Hepatocyte (in vitro differentiated cells): ENCODE measurements around the gene TGFBI. TPM values are rescaled to one million over a fixed set of nuclear protein-coding genes. Genes with fewer than 3 reads are reported as not detected.

Experiments used
- DNase-seq: peaks from one replicate; pipeline ENCODE4 v3.0.0-alpha.2; 2016; ENCODE audit warnings: low spot score
- H2AFZ ChIP-seq: fragments of 200-600 bp; sonication (generic); 2 replicates; pipeline ENCODE4 v1.6.0; 2016; ENCODE audit warnings: antibody characterized with exemption, mild to moderate bottlenecking
- H3K27ac ChIP-seq: fragments of 200-600 bp; sonication (generic); 2 replicates; pipeline ENCODE4 v1.5.1; 2016; ENCODE audit warnings: mild to moderate bottlenecking
- H3K27me3 ChIP-seq: fragments of 200-600 bp; sonication (generic); 2 replicates; pipeline ENCODE4 v1.6.1; 2016
- H3K36me3 ChIP-seq: fragments of 200-600 bp; sonication (generic); replicated peaks from 2 replicates; pipeline ENCODE4 v1.5.1; 2016; ENCODE audit warnings: low read depth; ENCODE audit not compliant: insufficient read depth
- H3K4me1 ChIP-seq: fragments of 200-600 bp; sonication (generic); 2 replicates; pipeline ENCODE4 v1.5.1; 2016; ENCODE audit warnings: mild to moderate bottlenecking, moderate library complexity; ENCODE audit not compliant: insufficient read depth
- H3K4me2 ChIP-seq: fragments of 200-600 bp; sonication (generic); 2 replicates; pipeline ENCODE4 v1.6.0; 2016
- H3K4me3 ChIP-seq: fragments of 200-600 bp; sonication (generic); 2 replicates; pipeline ENCODE4 v1.5.1; 2016; ENCODE audit warnings: mild to moderate bottlenecking
- H3K79me2 ChIP-seq: fragments of 200-600 bp; sonication (generic); 2 replicates; pipeline ENCODE4 v1.6.0; 2017; ENCODE audit warnings: mild to moderate bottlenecking
- H3K9me2 ChIP-seq: fragments of 200-600 bp; sonication (generic); replicated peaks from 2 replicates; pipeline ENCODE4 v1.6.0; 2017; ENCODE audit warnings: mild to moderate bottlenecking; ENCODE audit not compliant: insufficient read depth
- H3K9me3 ChIP-seq: fragments of 200-600 bp; sonication (generic); 2 replicates; pipeline ENCODE4 v1.5.1; 2016; ENCODE audit warnings: low read depth, mild to moderate bottlenecking
- H4K20me1 ChIP-seq: fragments of 200-600 bp; sonication (generic); 2 replicates; pipeline ENCODE4 v1.6.0; 2016; ENCODE audit warnings: mild to moderate bottlenecking; ENCODE audit not compliant: insufficient read depth, poor library complexity, severe bottlenecking
- EZH2 ChIP-seq: fragments of 200-600 bp; sonication (generic); IDR thresholded peaks from 2 replicates; pipeline ENCODE4 v1.6.1; 2016; ENCODE audit warnings: antibody characterized with exemption, mild to moderate bottlenecking, borderline replicate concordance
- EZH2phosphoT487 ChIP-seq: fragments of 200-600 bp; sonication (generic); IDR thresholded peaks from one replicate; pipeline ENCODE4 v1.6.1; 2018; ENCODE audit warnings: antibody characterized with exemption, mild to moderate bottlenecking, low read depth, moderate library complexity; ENCODE audit not compliant: unreplicated experiment, severe bottlenecking
- WGBS: methylation state at CpG from one replicate; pipeline ENCODE4 v1.1.6; 2016; ENCODE audit warnings: low lambda C conversion rate; ENCODE audit errors: missing lambda C conversion rate; 5-methylcytosine and 5-hydroxymethylcytosine counted together
- polyA plus RNA-seq: library from polyadenylated mRNA; unstranded; fragments of >200 nt; fragmentation: Nextera tagmentation; extraction: Ambion mirVana; gene quantifications from 2 replicates; pipeline ENCODE4 v1.2.1, GENCODE V29; 2016
- total RNA-seq: library from RNA; depleted of rRNA; stranded (reverse); fragments of >200 nt; gene quantifications from 2 replicates; pipeline ENCODE4 v1.2.3, GENCODE V29; 2014
- TF ChIP-seq, protein P1 (sequence below): fragments of 200-600 bp; sonication (generic); IDR thresholded peaks from 2 replicates; pipeline ENCODE4 v1.5.1; 2016; ENCODE audit warnings: antibody characterized with exemption, mild to moderate bottlenecking; ENCODE audit not compliant: poor library complexity

TGFBI gene
- total and polyA plus RNA-seq, 2 experiments from 2014 or later = 396 to 401 TPM

DNA sequence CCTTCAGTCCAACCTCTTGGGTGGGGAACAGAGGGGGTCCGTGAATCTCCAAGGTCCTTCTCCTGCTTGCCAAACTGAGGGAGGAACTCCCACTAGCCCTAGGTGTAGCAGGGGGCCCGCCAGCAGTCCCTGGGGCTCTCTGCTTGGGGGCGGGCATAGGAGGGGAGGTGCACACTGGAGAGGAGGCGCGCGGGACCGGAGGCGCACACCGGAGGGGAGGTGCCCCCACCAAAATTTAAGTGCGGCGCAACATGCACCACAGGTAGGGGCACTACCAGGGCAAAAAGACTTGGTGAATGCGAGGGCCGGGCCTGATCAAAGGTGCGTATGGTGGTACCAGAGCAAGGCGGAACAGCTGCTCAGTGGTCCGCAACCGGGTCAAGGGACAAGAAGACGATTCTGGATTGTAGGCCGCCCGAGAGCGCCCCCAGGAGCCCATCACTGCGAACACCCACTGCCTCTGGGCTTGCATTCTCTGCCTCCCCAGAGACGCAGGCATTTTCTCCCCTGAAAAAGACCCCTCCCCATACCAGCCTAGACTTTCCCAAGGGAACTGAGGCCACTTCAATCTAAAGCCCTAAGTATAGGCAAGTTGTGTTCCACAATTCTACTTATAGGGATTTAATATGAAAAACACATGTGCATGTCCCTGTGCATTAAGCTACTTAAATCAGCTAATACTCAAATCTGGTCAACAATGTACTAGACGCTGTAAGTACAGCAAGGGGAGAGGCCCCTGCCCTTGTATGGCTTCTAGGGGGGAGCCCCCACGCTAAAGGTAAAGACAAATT, 50.6 kb downstream of the TGFBI start:
- no peak for DNase-seq
- H3K79me2 ChIP-seq = no peaks in the 10 kb centered on the region
- H3K9me2 ChIP-seq = no peaks in the 10 kb centered on the region
- TF ChIP-seq, protein P1, sequence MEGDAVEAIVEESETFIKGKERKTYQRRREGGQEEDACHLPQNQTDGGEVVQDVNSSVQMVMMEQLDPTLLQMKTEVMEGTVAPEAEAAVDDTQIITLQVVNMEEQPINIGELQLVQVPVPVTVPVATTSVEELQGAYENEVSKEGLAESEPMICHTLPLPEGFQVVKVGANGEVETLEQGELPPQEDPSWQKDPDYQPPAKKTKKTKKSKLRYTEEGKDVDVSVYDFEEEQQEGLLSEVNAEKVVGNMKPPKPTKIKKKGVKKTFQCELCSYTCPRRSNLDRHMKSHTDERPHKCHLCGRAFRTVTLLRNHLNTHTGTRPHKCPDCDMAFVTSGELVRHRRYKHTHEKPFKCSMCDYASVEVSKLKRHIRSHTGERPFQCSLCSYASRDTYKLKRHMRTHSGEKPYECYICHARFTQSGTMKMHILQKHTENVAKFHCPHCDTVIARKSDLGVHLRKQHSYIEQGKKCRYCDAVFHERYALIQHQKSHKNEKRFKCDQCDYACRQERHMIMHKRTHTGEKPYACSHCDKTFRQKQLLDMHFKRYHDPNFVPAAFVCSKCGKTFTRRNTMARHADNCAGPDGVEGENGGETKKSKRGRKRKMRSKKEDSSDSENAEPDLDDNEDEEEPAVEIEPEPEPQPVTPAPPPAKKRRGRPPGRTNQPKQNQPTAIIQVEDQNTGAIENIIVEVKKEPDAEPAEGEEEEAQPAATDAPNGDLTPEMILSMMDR = no peak
- TF ChIP-seq EZH2 (no peak), EZH2phosphoT487 (no peak)
- 70% methylated on average over 25 of the region's 25 CpGs for WGBS
- H3K4me1 ChIP-seq = peaks cover 11% of the 10 kb centered on the region
- no peak overlapping the region for H3K4me3 ChIP-seq
- H2AFZ ChIP-seq = peak overlapping the region; percentile 25
- H3K9me3 ChIP-seq = no peaks in the 10 kb centered on the region
- no peaks in the 10 kb centered on the region for H4K20me1 ChIP-seq
- peak overlapping the region; percentile 73 for H3K4me2 ChIP-seq
- no peaks in the 10 kb centered on the region for H3K36me3 ChIP-seq
- H3K27ac ChIP-seq = peak overlapping the region; percentile 5
- no peaks in the 10 kb centered on the region for H3K27me3 ChIP-seq

DNA sequence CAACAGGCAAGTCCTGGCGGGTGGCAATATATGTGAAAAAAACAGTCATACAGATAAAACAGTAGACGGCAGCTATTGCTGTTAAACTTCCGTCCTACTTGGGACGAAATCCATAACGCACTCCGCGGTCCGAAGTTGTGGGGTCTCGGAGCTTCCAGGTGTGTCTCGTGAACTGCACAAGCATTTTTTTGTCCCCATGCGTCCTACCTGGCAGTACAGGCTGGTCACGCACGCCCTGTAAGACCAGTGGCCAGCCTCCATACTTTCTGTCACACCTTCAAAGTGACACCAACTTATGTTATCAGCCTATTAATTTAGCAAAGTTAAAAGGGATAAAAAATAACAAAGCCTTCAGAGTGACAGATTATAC, 51.3 kb downstream of the TGFBI start:
- H3K4me2 ChIP-seq = peak overlapping the region; percentile 73
- no peaks in the 10 kb centered on the region for H3K9me2 ChIP-seq
- no peaks in the 10 kb centered on the region for H4K20me1 ChIP-seq
- WGBS = 70% methylated on average over 13 of the region's 13 CpGs
- peak overlapping the region; percentile 5 for H3K27ac ChIP-seq
- peaks cover 11% of the 10 kb centered on the region for H3K4me1 ChIP-seq
- no peak for DNase-seq
- H3K36me3 ChIP-seq = no peaks in the 10 kb centered on the region
- no peaks in the 10 kb centered on the region for H3K9me3 ChIP-seq
- no peak for TF ChIP-seq EZH2
- no peak for TF ChIP-seq EZH2phosphoT487
- TF ChIP-seq, protein P1 = no peak
- H3K79me2 ChIP-seq = no peaks in the 10 kb centered on the region
- H2AFZ ChIP-seq = peak overlapping the region; percentile 25
- H3K4me3 ChIP-seq = no peak overlapping the region
- no peaks in the 10 kb centered on the region for H3K27me3 ChIP-seq

DNA sequence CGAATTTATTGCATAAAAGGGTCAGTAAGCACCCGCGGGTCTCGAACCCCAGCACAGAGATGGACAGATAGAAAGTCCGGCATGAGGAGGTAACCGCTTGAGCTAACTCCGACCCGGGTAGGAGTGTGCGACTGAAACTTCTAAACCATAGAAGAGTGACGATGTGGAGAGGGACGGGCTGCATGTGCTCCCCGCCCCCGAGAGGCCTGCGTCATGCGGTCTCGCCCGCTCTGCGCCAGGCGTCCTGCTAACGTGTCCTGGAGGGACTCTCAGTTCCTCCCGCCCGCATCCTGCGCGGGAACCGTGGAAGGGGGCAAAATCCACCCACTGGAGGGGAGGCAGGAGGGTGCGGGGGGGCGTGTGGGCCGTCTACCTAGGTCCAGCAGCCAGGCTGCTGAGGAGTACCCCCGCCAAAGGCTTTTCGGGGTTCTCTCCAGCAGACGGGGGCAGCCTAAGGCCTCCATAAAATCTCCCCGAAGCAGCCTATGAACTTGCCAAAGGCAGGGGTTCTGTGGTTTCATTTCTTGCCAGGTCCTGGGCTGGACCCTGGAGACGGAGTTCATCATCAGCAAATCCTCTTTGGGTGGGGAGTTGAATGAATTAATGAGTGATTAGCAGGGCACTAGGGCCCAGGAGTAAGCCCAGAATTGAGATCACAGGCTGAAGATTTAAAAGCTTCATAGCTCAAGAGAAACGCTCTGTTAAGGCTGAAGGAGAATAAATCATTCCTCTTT, 51.9 kb downstream of the TGFBI start:
- WGBS = 55% methylated on average over 34 of the region's 34 CpGs
- no peaks in the 10 kb centered on the region for H3K9me2 ChIP-seq

More for the DNA sequence above, 51.9 kb downstream of the TGFBI start:
- H3K4me1 ChIP-seq = peaks cover 11% of the 10 kb centered on the region
- no peaks in the 10 kb centered on the region for H3K79me2 ChIP-seq
- TF ChIP-seq EZH2phosphoT487 = no peak
- no peak for TF ChIP-seq EZH2
- TF ChIP-seq, protein P1 = no peak
- peak overlapping the region; percentile 55 for H2AFZ ChIP-seq
- H3K4me3 ChIP-seq = peak overlapping the region; percentile 11
- H4K20me1 ChIP-seq = no peaks in the 10 kb centered on the region
- H3K36me3 ChIP-seq = no peaks in the 10 kb centered on the region
- peak overlapping the region; percentile 85 for H3K27ac ChIP-seq
- H3K4me2 ChIP-seq = peak overlapping the region; percentile 73
- H3K27me3 ChIP-seq = no peaks in the 10 kb centered on the region
- H3K9me3 ChIP-seq = no peaks in the 10 kb centered on the region
- peak; percentile 88 for DNase-seq
